GM12878 (cell line): Measurements from ENCODE around the gene TSR3. TPM values are rescaled to one million over a fixed set of nuclear protein-coding genes. Genes with fewer than 3 reads are reported as not detected.

Source experiments
- ATAC-seq: fragments of 200-7000 bp; cut with Tn5 transposase; 3 replicates; pipeline ENCODE4 v1.9.1; 2020; ENCODE audit warnings: mild to moderate bottlenecking, moderate library complexity
- BruUV-seq: library from RNA; stranded (reverse); fragments of 400-500 nt; replicated peaks from 2 replicates; lab custom pipeline; 2021; lab: Mats Ljungman, UMichigan
- CTCF ChIA-PET: fragments of 300-600 bp; sonication (Branson Sonifier 250); formaldehyde crosslinking; extraction: SDS; loops from one replicate; lab custom pipeline; 2021; ENCODE audit warnings: inconsistent platforms; lab: Yijun Ruan, JAX
- POLR2A ChIA-PET: fragments of 350-600 bp; formaldehyde crosslinking; extraction: SDS; loops from one replicate; lab custom pipeline; 2021; ENCODE audit warnings: inconsistent platforms; lab: Charles Lee
- RAD21 ChIA-PET: fragments of 300-600 bp; sonication (Branson Sonifier 250); formaldehyde crosslinking; loops from one replicate; lab custom pipeline; 2023; ENCODE audit warnings: antibody characterized with exemption; ENCODE audit not compliant: unreplicated experiment; lab: Charles Lee
- SMC1A ChIA-PET: fragments of 300-600 bp; sonication (Branson Sonifier 250); formaldehyde crosslinking; loops from one replicate; lab custom pipeline; 2023; ENCODE audit not compliant: unreplicated experiment, uncharacterized antibody; lab: Charles Lee
- DNase-seq: peaks from one replicate; pipeline ENCODE4 v3.0.0-alpha.2; 2011; ENCODE audit warnings: low read depth, low spot score
- FAIRE-seq: peaks from 3 replicates; lab custom pipeline; 2011; peaks lifted over from hg19 to GRCh38; lab: Jason Lieb, UNC
- H2AFZ ChIP-seq: 2 replicates; pipeline ENCODE4 v1.6.0; 2011; ENCODE audit warnings: low read depth, low read length, control low read depth; ENCODE audit not compliant: control insufficient read depth
- H3K27ac ChIP-seq: 2 replicates; pipeline ENCODE4 v1.5.1; 2011; ENCODE audit warnings: control low read depth; ENCODE audit not compliant: control insufficient read depth, insufficient read depth
- H3K27me3 ChIP-seq, 2 experiments: replicated peaks in 1 of 2; 2 replicates each; pipeline versions ENCODE4 v1.6.0 to v1.6.1; 2011; ENCODE audit warnings: low read length in 1 of 2; ENCODE audit not compliant: control insufficient read depth in 2 of 2, insufficient read depth in 2 of 2
- H3K36me3 ChIP-seq, 2 experiments: 2 replicates each; pipeline ENCODE4 v1.5.1; 2011; ENCODE audit warnings: low read length in 1 of 2; ENCODE audit not compliant: control insufficient read depth in 2 of 2, insufficient read depth in 2 of 2
- H3K4me1 ChIP-seq: 2 replicates; pipeline ENCODE4 v1.6.1; 2011; ENCODE audit warnings: mild to moderate bottlenecking, low read length, moderate library complexity, mixed read lengths; ENCODE audit not compliant: control insufficient read depth, insufficient read depth
- H3K4me2 ChIP-seq: 2 replicates; pipeline ENCODE4 v1.6.0; 2011; ENCODE audit warnings: control low read depth; ENCODE audit not compliant: control insufficient read depth, insufficient read depth
- H3K4me3 ChIP-seq: fragments of 200-600 bp; sonication (generic); 2 replicates; pipeline ENCODE4 v1.5.1; 2016
- H3K79me2 ChIP-seq: 2 replicates; pipeline ENCODE4 v1.6.0; 2011; ENCODE audit warnings: low read length; ENCODE audit not compliant: control insufficient read depth, insufficient read depth
- H3K9ac ChIP-seq: 2 replicates; pipeline ENCODE4 v1.8.0; 2011; ENCODE audit warnings: low read length, control low read depth, mixed read lengths; ENCODE audit not compliant: control insufficient read depth, insufficient read depth
- H3K9me3 ChIP-seq: replicated peaks from 3 replicates; pipeline ENCODE4 v1.5.1; 2011; ENCODE audit warnings: mild to moderate bottlenecking, low read length; ENCODE audit not compliant: control insufficient read depth, insufficient read depth
- H4K20me1 ChIP-seq: 2 replicates; pipeline ENCODE4 v1.6.0; 2011; ENCODE audit not compliant: control insufficient read depth, insufficient read depth
- ATF3 ChIP-seq: IDR thresholded peaks from 2 replicates; pipeline ENCODE4 v1.6.1; 2011; ENCODE audit warnings: low read depth, mild to moderate bottlenecking, low read length, moderate library complexity, borderline replicate concordance; ENCODE audit errors: extremely low read depth
- ATF7 ChIP-seq: fragments of 450-650 bp; IDR thresholded peaks from 2 replicates; pipeline ENCODE4 v1.6.1; 2016; ENCODE audit warnings: low read depth, mild to moderate bottlenecking
- BHLHE40 ChIP-seq, 2 experiments: fragments of 450-650 bp in 1 of 2; IDR thresholded peaks; 2 replicates each; pipeline ENCODE4 v1.6.1; 2011 to 2017; ENCODE audit warnings: low read depth in 2 of 2, borderline replicate concordance in 1 of 2, improper control_type of control experiment in 1 of 2, low read length in 1 of 2, mild to moderate bottlenecking in 1 of 2
- CEBPB ChIP-seq, 2 experiments: fragments of 150-350 bp in 1 of 2; IDR thresholded peaks; 2 replicates each; pipeline ENCODE4 v1.6.1; 2012 to 2014; ENCODE audit warnings: low read depth in 2 of 2, low read length in 2 of 2, borderline replicate concordance in 1 of 2, inconsistent platforms in 1 of 2
- CTCF ChIP-seq, 3 experiments: IDR thresholded peaks in 2 of 3; conservative IDR thresholded peaks in 1 of 3; 2 replicates each; pipeline ENCODE4 v1.5.1; 2011; ENCODE audit warnings: low read depth in 3 of 3, low read length in 3 of 3, mild to moderate bottlenecking in 3 of 3, control low read depth in 2 of 3, moderate library complexity in 2 of 3, inconsistent platforms in 1 of 3, mixed read lengths in 1 of 3; ENCODE audit not compliant: control insufficient read depth in 2 of 3, insufficient read depth in 1 of 3; ENCODE audit errors: extremely low read depth in 1 of 3
- ESRRA ChIP-seq: IDR thresholded peaks from 2 replicates; pipeline ENCODE4 v1.6.1; 2012; ENCODE audit warnings: mild to moderate bottlenecking, low read length, improper control_type of control experiment
- GATAD2B ChIP-seq: fragments of 450-650 bp; conservative IDR thresholded peaks from 2 replicates; pipeline ENCODE4 v1.6.1; 2017; ENCODE audit warnings: low read depth, mild to moderate bottlenecking, moderate library complexity
- HDGF ChIP-seq: fragments of 450-650 bp; IDR thresholded peaks from 2 replicates; pipeline ENCODE4 v1.6.1; 2016; ENCODE audit warnings: antibody characterized with exemption
- MLLT1 ChIP-seq: fragments of 450-650 bp; IDR thresholded peaks from 2 replicates; pipeline ENCODE4 v1.6.1; 2016; ENCODE audit warnings: mild to moderate bottlenecking
- NR2C1 ChIP-seq: fragments of 450-650 bp; IDR thresholded peaks from 2 replicates; pipeline ENCODE4 v1.6.1; 2017; ENCODE audit warnings: antibody characterized with exemption, mild to moderate bottlenecking, moderate library complexity
- NR2F1 ChIP-seq: fragments of 450-650 bp; conservative IDR thresholded peaks from 2 replicates; pipeline ENCODE4 v1.6.1; 2017; ENCODE audit warnings: mild to moderate bottlenecking
- POLR2A ChIP-seq: IDR thresholded peaks from 2 replicates; pipeline ENCODE4 v1.6.1; 2011; ENCODE audit warnings: low read depth, mild to moderate bottlenecking, low read length
- POLR2AphosphoS5 ChIP-seq: IDR thresholded peaks from 2 replicates; pipeline ENCODE4 v1.6.1; 2011; ENCODE audit warnings: mild to moderate bottlenecking, low read length, inconsistent platforms
- SMAD1 ChIP-seq: fragments of 450-650 bp; IDR thresholded peaks from 2 replicates; pipeline ENCODE4 v1.6.1; 2018; ENCODE audit warnings: mild to moderate bottlenecking, low read depth; ENCODE audit not compliant: partially characterized antibody
- SMARCA5 ChIP-seq: fragments of 450-650 bp; IDR thresholded peaks from 2 replicates; pipeline ENCODE4 v1.6.1; 2017; ENCODE audit warnings: mild to moderate bottlenecking
- TCF12 ChIP-seq: IDR thresholded peaks from 2 replicates; pipeline ENCODE4 v1.6.1; 2011; ENCODE audit warnings: low read depth, mild to moderate bottlenecking, low read length
- ZBED1 ChIP-seq: IDR thresholded peaks from 2 replicates; pipeline ENCODE4 v1.6.1; 2016; ENCODE audit warnings: borderline replicate concordance
- ZNF274 ChIP-seq: IDR thresholded peaks from one replicate; pipeline ENCODE4 v1.8.0; 2011; ENCODE audit not compliant: insufficient read length, insufficient read depth
- ZNF622 ChIP-seq: fragments of 450-650 bp; IDR thresholded peaks from 2 replicates; pipeline ENCODE4 v1.6.1; 2017; ENCODE audit warnings: mild to moderate bottlenecking, inconsistent platforms
- WGBS: methylation state at CpG from one replicate; pipeline ENCODE4 v1.1.6; 2016; ENCODE audit warnings: low lambda C conversion rate; ENCODE audit not compliant: insufficient replicate concordance, insufficient coverage; ENCODE audit errors: missing lambda C conversion rate; 5-methylcytosine and 5-hydroxymethylcytosine counted together
- in situ Hi-C: fragments of 300-500 bp; cut with MboI; formaldehyde crosslinking; loops from 9 replicates; pipeline ENCODE4 v1.14.3; 2018; ENCODE audit warnings: mixed read lengths
- intact Hi-C: fragments of 100-400 bp; cut with micrococcal nuclease; formaldehyde crosslinking; loops from one replicate; pipeline ENCODE4 v1.14.2; 2022; ENCODE audit not compliant: unreplicated experiment
- polyA plus RNA-seq, 11 experiments: library from polyadenylated mRNA; depleted of rRNA in 4 of 11; unstranded in 6 of 11; stranded (reverse) in 5 of 11; fragments of >200 nt; fragmentation: Nextera tagmentation in 4 of 11; fragmentation: Illumina TruSeq in 1 of 11; extraction: Ambion mirVana in 4 of 11; extraction: Trizol in 1 of 11; gene quantifications; 1 replicate in 1 of 11; 2 replicates in 10 of 11; pipeline versions ENCODE4 v1.2.1 to v1.2.3, GENCODE V29; 2011 to 2016; ENCODE audit warnings: inconsistent platforms in 2 of 11, missing spikeins in 2 of 11, low read depth in 1 of 11
- total RNA-seq, 4 experiments: library from RNA; depleted of rRNA in 3 of 4; stranded (reverse); fragments of >200 nt in 3 of 4; fragmentation: Illumina TruSeq in 1 of 4; extraction: Trizol in 1 of 4; gene quantifications; 2 replicates each; pipeline versions ENCODE4 v1.2.1 to v1.2.3, GENCODE V29; 2013 to 2021

TSR3 gene
- total and polyA plus RNA-seq, 10 of the 15 experiments (the other 5 are each of a cell fraction or from before 2014, with no cell fraction given), result 3.4 to 108 (median 46.9) TPM

- peak overlapping the region; percentile 100 for H3K9ac ChIP-seq
- 2% methylated on average over 47 of the region's 77 CpGs for WGBS
- peak; percentile 62 for FAIRE-seq
- ChIA-PET SMC1A (no interaction called here), POLR2A (no interaction called here), CTCF (no interaction called here)
- peaks cover 7% of the 10 kb centered on the region for H3K4me1 ChIP-seq
- no peak overlapping the region for H2AFZ ChIP-seq
- H3K4me3 ChIP-seq, result peak overlapping the region; percentile 93
- peaks cover 0 to 19% of the 10 kb centered on the region in 2 experiments; a peak in 2 of 4 replicates for H3K36me3 ChIP-seq
- in situ Hi-C loops (no loop called here), intact Hi-C loops (loop anchor here (5.0 kb wide), 1 partner anchor 112 kb away; the partner anchor contains the start of gene UQCC4)
- peaks cover 35% of the 10 kb centered on the region for H4K20me1 ChIP-seq
- H3K27me3 ChIP-seq, result no peaks in the 10 kb centered on the region
- ATAC-seq, result peak; percentile 46
- H3K27ac ChIP-seq, result peak overlapping the region; percentile 51
- TF ChIP-seq POLR2A (peak; percentile 46), ESRRA (no peak), ATF7 (peak; percentile 33; the same call in 1 of the 2 replicates), POLR2AphosphoS5 (0 out of 2 replicates have a peak, but pooled peaks have one; percentile 37), ZBED1 (no peak), CEBPB (IDR thresholded peaks at IDR 0.05; ENCODE audit: borderline replicate concordance in 1 of 2, low read depth in 2 of 2, low read length in 2 of 2) (peak in 1 of 2 experiments; percentile 70; a peak in 2 of 4 replicates), SMAD1 (peak; percentile 30), SMARCA5 (no peak), GATAD2B (0 out of 2 replicates have a peak, but pooled peaks have one; percentile 26), HDGF (no peak), ZNF274 (no peak), BHLHE40 (IDR thresholded peaks at IDR 0.05; ENCODE audit: borderline replicate concordance in 1 of 2, low read depth in 2 of 2, low read length in 1 of 2) (0 out of 4 replicates have a peak, but pooled peaks of 1 of the 2 experiments have one; percentile 10), NR2C1 (peak; percentile 58), TCF12 (no peak), ATF3 (no peak), NR2F1 (0 out of 2 replicates have a peak, but pooled peaks have one; percentile 55), CTCF (IDR thresholded peaks at IDR 0.05 in 2 of 3, conservative IDR thresholded peaks at IDR 0.05 in 1 of 3; ENCODE audit: control insufficient read depth in 2 of 3, extremely low read depth in 1 of 3, insufficient read depth in 1 of 3, low read depth in 3 of 3, low read length in 3 of 3) (no peak), ZNF622 (no peak), MLLT1 (peak; percentile 58; the same call in 1 of the 2 replicates)
- TF ChIP-seq, all 136 proteins: peak for 10
- DNase-seq, result no peak
- peak overlapping the region; percentile 97 for H3K4me2 ChIP-seq
- BruUV-seq, result TSS peak; percentile 83
- RAD21 ChIA-PET, result no interaction called here
- no peaks in the 10 kb centered on the region for H3K9me3 ChIP-seq
- H3K79me2 ChIP-seq, result peaks cover 52% of the 10 kb centered on the region
These were observed 41.5 kb downstream of the TSR3 start for GRCh38 chr16:1309888-1310831.
